ENCODE data around the gene ARMH1.

DNA sequence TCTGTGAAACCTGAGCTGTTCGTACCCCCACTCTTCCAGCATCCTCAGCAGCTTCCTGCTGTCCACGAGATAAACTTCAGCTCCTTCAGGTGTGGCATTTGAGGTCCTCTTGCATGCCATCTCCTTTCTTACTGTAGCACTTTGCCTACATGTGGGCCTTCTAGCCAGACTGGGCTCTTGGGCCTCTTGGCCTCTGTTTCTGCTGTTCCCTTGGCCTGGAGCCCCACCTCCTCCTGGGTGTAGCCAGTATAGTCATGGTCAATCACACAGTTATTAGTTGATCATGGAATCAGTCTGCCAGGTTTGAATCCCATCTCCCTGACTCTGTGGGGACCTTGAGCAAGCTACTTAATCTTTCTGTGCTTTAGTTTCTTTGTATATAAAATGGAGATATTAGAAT, 26.6 kb upstream of the ARMH1 start:
- TF ChIP-seq, protein P1, sequence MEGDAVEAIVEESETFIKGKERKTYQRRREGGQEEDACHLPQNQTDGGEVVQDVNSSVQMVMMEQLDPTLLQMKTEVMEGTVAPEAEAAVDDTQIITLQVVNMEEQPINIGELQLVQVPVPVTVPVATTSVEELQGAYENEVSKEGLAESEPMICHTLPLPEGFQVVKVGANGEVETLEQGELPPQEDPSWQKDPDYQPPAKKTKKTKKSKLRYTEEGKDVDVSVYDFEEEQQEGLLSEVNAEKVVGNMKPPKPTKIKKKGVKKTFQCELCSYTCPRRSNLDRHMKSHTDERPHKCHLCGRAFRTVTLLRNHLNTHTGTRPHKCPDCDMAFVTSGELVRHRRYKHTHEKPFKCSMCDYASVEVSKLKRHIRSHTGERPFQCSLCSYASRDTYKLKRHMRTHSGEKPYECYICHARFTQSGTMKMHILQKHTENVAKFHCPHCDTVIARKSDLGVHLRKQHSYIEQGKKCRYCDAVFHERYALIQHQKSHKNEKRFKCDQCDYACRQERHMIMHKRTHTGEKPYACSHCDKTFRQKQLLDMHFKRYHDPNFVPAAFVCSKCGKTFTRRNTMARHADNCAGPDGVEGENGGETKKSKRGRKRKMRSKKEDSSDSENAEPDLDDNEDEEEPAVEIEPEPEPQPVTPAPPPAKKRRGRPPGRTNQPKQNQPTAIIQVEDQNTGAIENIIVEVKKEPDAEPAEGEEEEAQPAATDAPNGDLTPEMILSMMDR (conservative IDR thresholded peaks at IDR 0.05 in 1 of 2, IDR thresholded peaks at IDR 0.05 in 1 of 2; ENCODE audit: extremely low read depth in 1 of 2, insufficient read depth in 1 of 2, low read depth in 1 of 2, low read length in 2 of 2) = no peak
- no peak for TF ChIP-seq EZH2 (IDR thresholded peaks at IDR 0.05; ENCODE audit: borderline replicate concordance, low read length)
